GM12878 (cell line): ENCODE measurements around the gene C10orf105. TPM values are rescaled to one million over a fixed set of nuclear protein-coding genes. Genes with fewer than 3 reads are reported as not detected.

Experiments used
- ATAC-seq: fragments of 200-7000 bp; cut with Tn5 transposase; 3 replicates; pipeline ENCODE4 v1.9.1; 2020; ENCODE audit warnings: mild to moderate bottlenecking, moderate library complexity
- BruUV-seq: library from RNA; stranded (reverse); fragments of 400-500 nt; replicated peaks from 2 replicates; lab custom pipeline; 2021; lab: Mats Ljungman, UMichigan
- CTCF ChIA-PET: fragments of 300-600 bp; sonication (Branson Sonifier 250); formaldehyde crosslinking; extraction: SDS; loops from one replicate; lab custom pipeline; 2021; ENCODE audit warnings: inconsistent platforms; lab: Yijun Ruan, JAX
- POLR2A ChIA-PET: fragments of 350-600 bp; formaldehyde crosslinking; extraction: SDS; loops from one replicate; lab custom pipeline; 2021; ENCODE audit warnings: inconsistent platforms; lab: Charles Lee
- RAD21 ChIA-PET: fragments of 300-600 bp; sonication (Branson Sonifier 250); formaldehyde crosslinking; loops from one replicate; lab custom pipeline; 2023; ENCODE audit warnings: antibody characterized with exemption; ENCODE audit not compliant: unreplicated experiment; lab: Charles Lee
- SMC1A ChIA-PET: fragments of 300-600 bp; sonication (Branson Sonifier 250); formaldehyde crosslinking; loops from one replicate; lab custom pipeline; 2023; ENCODE audit not compliant: unreplicated experiment, uncharacterized antibody; lab: Charles Lee
- DNase-seq: peaks from one replicate; pipeline ENCODE4 v3.0.0-alpha.2; 2011; ENCODE audit warnings: low read depth, low spot score
- FAIRE-seq: peaks from 3 replicates; lab custom pipeline; 2011; peaks lifted over from hg19 to GRCh38; lab: Jason Lieb, UNC
- H2AFZ ChIP-seq: 2 replicates; pipeline ENCODE4 v1.6.0; 2011; ENCODE audit warnings: low read depth, low read length, control low read depth; ENCODE audit not compliant: control insufficient read depth
- H3K27ac ChIP-seq: 2 replicates; pipeline ENCODE4 v1.5.1; 2011; ENCODE audit warnings: control low read depth; ENCODE audit not compliant: control insufficient read depth, insufficient read depth
- H3K27me3 ChIP-seq, 2 experiments: replicated peaks in 1 of 2; 2 replicates each; pipeline versions ENCODE4 v1.6.0 to v1.6.1; 2011; ENCODE audit warnings: low read length in 1 of 2; ENCODE audit not compliant: control insufficient read depth in 2 of 2, insufficient read depth in 2 of 2
- H3K36me3 ChIP-seq, 2 experiments: 2 replicates each; pipeline ENCODE4 v1.5.1; 2011; ENCODE audit warnings: low read length in 1 of 2; ENCODE audit not compliant: control insufficient read depth in 2 of 2, insufficient read depth in 2 of 2
- H3K4me1 ChIP-seq: 2 replicates; pipeline ENCODE4 v1.6.1; 2011; ENCODE audit warnings: mild to moderate bottlenecking, low read length, moderate library complexity, mixed read lengths; ENCODE audit not compliant: control insufficient read depth, insufficient read depth
- H3K4me2 ChIP-seq: 2 replicates; pipeline ENCODE4 v1.6.0; 2011; ENCODE audit warnings: control low read depth; ENCODE audit not compliant: control insufficient read depth, insufficient read depth
- H3K4me3 ChIP-seq: fragments of 200-600 bp; sonication (generic); 2 replicates; pipeline ENCODE4 v1.5.1; 2016
- H3K79me2 ChIP-seq: 2 replicates; pipeline ENCODE4 v1.6.0; 2011; ENCODE audit warnings: low read length; ENCODE audit not compliant: control insufficient read depth, insufficient read depth
- H3K9ac ChIP-seq: 2 replicates; pipeline ENCODE4 v1.8.0; 2011; ENCODE audit warnings: low read length, control low read depth, mixed read lengths; ENCODE audit not compliant: control insufficient read depth, insufficient read depth
- H3K9me3 ChIP-seq: replicated peaks from 3 replicates; pipeline ENCODE4 v1.5.1; 2011; ENCODE audit warnings: mild to moderate bottlenecking, low read length; ENCODE audit not compliant: control insufficient read depth, insufficient read depth
- H4K20me1 ChIP-seq: 2 replicates; pipeline ENCODE4 v1.6.0; 2011; ENCODE audit not compliant: control insufficient read depth, insufficient read depth
- BHLHE40 ChIP-seq, 2 experiments: fragments of 450-650 bp in 1 of 2; IDR thresholded peaks; 2 replicates each; pipeline ENCODE4 v1.6.1; 2011 to 2017; ENCODE audit warnings: low read depth in 2 of 2, borderline replicate concordance in 1 of 2, improper control_type of control experiment in 1 of 2, low read length in 1 of 2, mild to moderate bottlenecking in 1 of 2
- CEBPB ChIP-seq, 2 experiments: fragments of 150-350 bp in 1 of 2; IDR thresholded peaks; 2 replicates each; pipeline ENCODE4 v1.6.1; 2012 to 2014; ENCODE audit warnings: low read depth in 2 of 2, low read length in 2 of 2, borderline replicate concordance in 1 of 2, inconsistent platforms in 1 of 2
- FOXK2 ChIP-seq: fragments of 450-650 bp; IDR thresholded peaks from 2 replicates; pipeline ENCODE4 v1.6.1; 2017; ENCODE audit warnings: mild to moderate bottlenecking, moderate library complexity
- MTA3 ChIP-seq: IDR thresholded peaks from 2 replicates; pipeline ENCODE4 v1.6.1; 2012; ENCODE audit warnings: low read length, inconsistent platforms, borderline replicate concordance
- NR2C1 ChIP-seq: fragments of 450-650 bp; IDR thresholded peaks from 2 replicates; pipeline ENCODE4 v1.6.1; 2017; ENCODE audit warnings: antibody characterized with exemption, mild to moderate bottlenecking, moderate library complexity
- NRF1 ChIP-seq: conservative IDR thresholded peaks from 2 replicates; pipeline ENCODE4 v1.6.1; 2011; ENCODE audit warnings: mild to moderate bottlenecking, low read depth, low read length, improper control_type of control experiment
- PAX8 ChIP-seq: fragments of 450-650 bp; IDR thresholded peaks from 2 replicates; pipeline ENCODE4 v1.6.1; 2017; ENCODE audit warnings: mild to moderate bottlenecking, moderate library complexity
- RBBP5 ChIP-seq: fragments of 200-600 bp; sonication (generic); conservative IDR thresholded peaks from 2 replicates; pipeline ENCODE4 v1.6.1; 2016
- SIN3A ChIP-seq: IDR thresholded peaks from 2 replicates; pipeline ENCODE4 v1.6.1; 2012; ENCODE audit warnings: low read depth, low read length, improper control_type of control experiment
- SIX5 ChIP-seq: IDR thresholded peaks from 2 replicates; pipeline ENCODE4 v1.6.1; 2011; ENCODE audit warnings: mild to moderate bottlenecking, low read depth, low read length, moderate library complexity; ENCODE audit not compliant: severe bottlenecking
- SMC3 ChIP-seq: IDR thresholded peaks from 2 replicates; pipeline ENCODE4 v1.6.1; 2011; ENCODE audit warnings: low read length, improper control_type of control experiment, borderline replicate concordance
- SRF ChIP-seq, 2 experiments: IDR thresholded peaks; 2 replicates each; pipeline ENCODE4 v1.6.1; 2011; ENCODE audit warnings: low read depth in 2 of 2, low read length in 2 of 2, mild to moderate bottlenecking in 1 of 2, moderate library complexity in 1 of 2
- TAF1 ChIP-seq: IDR thresholded peaks from 2 replicates; pipeline ENCODE4 v1.6.1; 2011; ENCODE audit warnings: mild to moderate bottlenecking, low read depth, low read length, borderline replicate concordance
- TCF12 ChIP-seq: IDR thresholded peaks from 2 replicates; pipeline ENCODE4 v1.6.1; 2011; ENCODE audit warnings: low read depth, mild to moderate bottlenecking, low read length
- TCF7 ChIP-seq: IDR thresholded peaks from 2 replicates; pipeline ENCODE4 v1.6.1; 2014; ENCODE audit warnings: antibody characterized with exemption, borderline replicate concordance
- WGBS: methylation state at CpG from one replicate; pipeline ENCODE4 v1.1.6; 2016; ENCODE audit warnings: low lambda C conversion rate; ENCODE audit not compliant: insufficient replicate concordance, insufficient coverage; ENCODE audit errors: missing lambda C conversion rate; 5-methylcytosine and 5-hydroxymethylcytosine counted together
- in situ Hi-C: fragments of 300-500 bp; cut with MboI; formaldehyde crosslinking; loops from 9 replicates; pipeline ENCODE4 v1.14.3; 2018; ENCODE audit warnings: mixed read lengths
- intact Hi-C: fragments of 100-400 bp; cut with micrococcal nuclease; formaldehyde crosslinking; loops from one replicate; pipeline ENCODE4 v1.14.2; 2022; ENCODE audit not compliant: unreplicated experiment
- polyA plus RNA-seq, 11 experiments: library from polyadenylated mRNA; depleted of rRNA in 4 of 11; unstranded in 6 of 11; stranded (reverse) in 5 of 11; fragments of >200 nt; fragmentation: Nextera tagmentation in 4 of 11; fragmentation: Illumina TruSeq in 1 of 11; extraction: Ambion mirVana in 4 of 11; extraction: Trizol in 1 of 11; gene quantifications; 1 replicate in 1 of 11; 2 replicates in 10 of 11; pipeline versions ENCODE4 v1.2.1 to v1.2.3, GENCODE V29; 2011 to 2016; ENCODE audit warnings: inconsistent platforms in 2 of 11, missing spikeins in 2 of 11, low read depth in 1 of 11
- total RNA-seq, 4 experiments: library from RNA; depleted of rRNA in 3 of 4; stranded (reverse); fragments of >200 nt in 3 of 4; fragmentation: Illumina TruSeq in 1 of 4; extraction: Trizol in 1 of 4; gene quantifications; 2 replicates each; pipeline versions ENCODE4 v1.2.1 to v1.2.3, GENCODE V29; 2013 to 2021
- TF ChIP-seq, protein P1 (sequence below): fragments of 450-650 bp; IDR thresholded peaks from 2 replicates; pipeline ENCODE4 v1.6.1; 2018; ENCODE audit warnings: mild to moderate bottlenecking, low read depth, moderate library complexity; ENCODE audit not compliant: partially characterized antibody

Gene C10orf105
- total and polyA plus RNA-seq, 10 of the 15 experiments (the other 5 are each of a cell fraction or from before 2014, with no cell fraction given) = 0.04 to 0.06 (median 0.05) TPM; not detected in 7

DNA sequence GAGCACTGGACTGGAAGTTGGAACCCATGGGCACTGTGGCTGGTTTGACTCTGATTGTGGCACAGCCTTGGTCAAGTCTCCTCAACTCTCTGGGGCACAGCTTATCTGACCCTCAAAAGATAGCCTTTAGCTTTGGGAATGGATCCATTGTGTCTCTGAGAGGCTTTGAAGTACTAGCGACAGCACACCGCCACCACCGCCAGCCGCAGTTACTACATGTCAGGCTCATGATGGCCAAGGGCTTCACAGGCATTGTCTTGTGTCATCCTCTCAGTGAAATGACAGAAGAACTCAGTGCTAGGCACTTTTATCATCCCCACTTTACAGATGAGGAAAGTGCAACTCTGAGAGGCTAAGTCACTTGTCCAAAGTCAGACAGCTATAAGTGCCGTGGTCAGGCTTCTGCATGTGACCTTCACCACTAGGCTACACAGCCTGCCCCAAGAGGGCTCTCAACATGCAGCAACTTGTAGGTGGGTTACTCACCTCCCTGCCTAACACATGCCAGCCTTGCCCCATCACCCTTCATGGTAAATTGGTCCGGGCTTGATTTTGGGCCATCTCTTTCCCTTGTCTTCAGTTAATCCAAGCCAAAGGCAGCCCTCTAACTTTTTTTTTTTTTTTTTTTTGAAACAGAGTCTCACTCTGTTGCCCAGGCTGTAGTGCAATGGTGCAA, 44.1 kb downstream of the C10orf105 start:
- no TSS peak for BruUV-seq
- no peak overlapping the region for H2AFZ ChIP-seq
- H3K9me3 ChIP-seq = no peaks in the 10 kb centered on the region
- FAIRE-seq (no peak), ATAC-seq (no peak), DNase-seq (no peak)
- H3K36me3 ChIP-seq = no peaks in the 10 kb centered on the region
- H3K4me3 ChIP-seq = no peak overlapping the region
- TF ChIP-seq TAF1 (no peak), SIN3A (no peak), NRF1 (no peak), SIX5 (no peak), PAX8 (no peak), CEBPB (IDR thresholded peaks at IDR 0.05; ENCODE audit: borderline replicate concordance in 1 of 2, low read depth in 2 of 2, low read length in 2 of 2) (no peak), FOXK2 (no peak), SMC3 (no peak), RBBP5 (no peak), MTA3 (no peak), BHLHE40 (IDR thresholded peaks at IDR 0.05; ENCODE audit: borderline replicate concordance in 1 of 2, low read depth in 2 of 2, low read length in 1 of 2) (no peak), NR2C1 (no peak), SRF (IDR thresholded peaks at IDR 0.05; ENCODE audit: low read depth in 2 of 2, low read length in 2 of 2) (no peak), TCF12 (no peak), TCF7 (no peak)
- TF ChIP-seq, protein P1, sequence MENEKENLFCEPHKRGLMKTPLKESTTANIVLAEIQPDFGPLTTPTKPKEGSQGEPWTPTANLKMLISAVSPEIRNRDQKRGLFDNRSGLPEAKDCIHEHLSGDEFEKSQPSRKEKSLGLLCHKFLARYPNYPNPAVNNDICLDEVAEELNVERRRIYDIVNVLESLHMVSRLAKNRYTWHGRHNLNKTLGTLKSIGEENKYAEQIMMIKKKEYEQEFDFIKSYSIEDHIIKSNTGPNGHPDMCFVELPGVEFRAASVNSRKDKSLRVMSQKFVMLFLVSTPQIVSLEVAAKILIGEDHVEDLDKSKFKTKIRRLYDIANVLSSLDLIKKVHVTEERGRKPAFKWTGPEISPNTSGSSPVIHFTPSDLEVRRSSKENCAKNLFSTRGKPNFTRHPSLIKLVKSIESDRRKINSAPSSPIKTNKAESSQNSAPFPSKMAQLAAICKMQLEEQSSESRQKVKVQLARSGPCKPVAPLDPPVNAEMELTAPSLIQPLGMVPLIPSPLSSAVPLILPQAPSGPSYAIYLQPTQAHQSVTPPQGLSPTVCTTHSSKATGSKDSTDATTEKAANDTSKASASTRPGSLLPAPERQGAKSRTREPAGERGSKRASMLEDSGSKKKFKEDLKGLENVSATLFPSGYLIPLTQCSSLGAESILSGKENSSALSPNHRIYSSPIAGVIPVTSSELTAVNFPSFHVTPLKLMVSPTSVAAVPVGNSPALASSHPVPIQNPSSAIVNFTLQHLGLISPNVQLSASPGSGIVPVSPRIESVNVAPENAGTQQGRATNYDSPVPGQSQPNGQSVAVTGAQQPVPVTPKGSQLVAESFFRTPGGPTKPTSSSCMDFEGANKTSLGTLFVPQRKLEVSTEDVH = no peak
- no peaks in the 10 kb centered on the region for H4K20me1 ChIP-seq
- H3K27ac ChIP-seq = no peak overlapping the region
- ChIA-PET RAD21 (interaction anchor here (0.6 kb wide), 2 partner anchors 278 to 969 kb away, joined by 3 read pairs; no protein-coding TSS in a partner anchor), POLR2A (no interaction called here), CTCF (interaction anchor here (1.8 to 3.3 kb wide), 3 partner anchors 21 to 221 kb away, joined by 7 to 12 read pairs (median 8); no protein-coding TSS in a partner anchor), SMC1A (no interaction called here)
- intact Hi-C loops = no loop called here
- H3K27me3 ChIP-seq = no peaks in the 10 kb centered on the region
- H3K9ac ChIP-seq = no peak overlapping the region
- no peaks in the 10 kb centered on the region; the same call in 1 of the 2 replicates for H3K4me1 ChIP-seq
- in situ Hi-C loops = no loop called here
- H3K79me2 ChIP-seq = no peaks in the 10 kb centered on the region
- 89% methylated on average over 6 of the region's 6 CpGs for WGBS
- no peak overlapping the region for H3K4me2 ChIP-seq
